AG04450 (cell line): ENCODE results near the gene CACNA2D3. TPM values are rescaled to one million over a fixed set of nuclear protein-coding genes. Genes with fewer than 3 reads are reported as not detected.

Experiments
- CTCF ChIA-PET: fragments of 300-600, 350-600 bp; formaldehyde crosslinking; extraction: SDS; loops from one replicate; lab custom pipeline; 2022; ENCODE audit warnings: antibody characterized with exemption, inconsistent platforms; lab: Charles Lee
- POLR2A ChIA-PET: fragments of 350-600 bp; formaldehyde crosslinking; extraction: SDS; loops from one replicate; lab custom pipeline; 2021; ENCODE audit warnings: antibody characterized with exemption, inconsistent platforms; lab: Yijun Ruan, JAX
- DNase-seq: peaks from one replicate; pipeline ENCODE4 v3.0.0-alpha.2; 2011; ENCODE audit warnings: low read depth, low spot score
- H3K27ac ChIP-seq: one replicate; pipeline ENCODE4 v1.5.1; 2012; ENCODE audit warnings: low read depth, low read length, control low read depth
- H3K27me3 ChIP-seq: one replicate; pipeline ENCODE4 v1.6.0; 2012; ENCODE audit warnings: low read length; ENCODE audit not compliant: control insufficient read depth, insufficient read depth
- H3K4me3 ChIP-seq: 2 replicates; pipeline ENCODE4 v1.5.1; 2011; ENCODE audit warnings: mild to moderate bottlenecking, low read depth, low read length, control low read depth
- H3K9me3 ChIP-seq: 2 replicates; pipeline ENCODE4 v1.5.1; 2012; ENCODE audit warnings: low read length; ENCODE audit not compliant: control insufficient read depth, insufficient read depth
- polyA plus RNA-seq: library from polyadenylated mRNA; depleted of rRNA; stranded (reverse); fragments of >200 nt; gene quantifications from 2 replicates; pipeline ENCODE4 v1.2.3, GENCODE V29; 2011
- TF ChIP-seq, protein P1 (sequence below): IDR thresholded peaks from 2 replicates; pipeline ENCODE4 v1.5.1; 2011; ENCODE audit warnings: low read depth, low read length, control low read depth, inconsistent platforms

CACNA2D3 gene
- polyA plus RNA-seq, 1 experiment, result 0.32 TPM

DNA sequence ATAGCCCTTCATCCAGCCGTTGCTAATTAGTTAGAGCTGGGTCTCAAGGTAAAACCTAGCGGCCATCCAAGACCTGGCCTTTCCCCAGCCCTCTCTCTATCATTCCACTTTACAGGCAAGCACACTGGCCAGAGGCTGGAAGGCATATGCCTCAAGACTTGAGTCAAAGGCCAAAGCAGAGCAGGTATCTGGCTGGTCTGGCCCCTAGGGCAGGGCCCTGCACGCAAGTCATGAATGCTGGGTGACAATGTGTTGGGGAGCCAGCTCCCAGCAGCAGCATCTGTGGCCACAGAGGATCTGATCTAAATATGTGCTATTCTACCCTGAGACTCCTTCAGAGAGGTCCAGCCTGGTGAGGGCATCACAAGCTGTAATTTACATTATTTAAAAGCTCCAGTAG is 691.9 kb downstream of the CACNA2D3 start:
- Histone ChIP-seq H3K4me3 (no peak overlapping the region), H3K9me3 (no peaks in the 10 kb centered on the region), H3K27me3 (no peaks in the 10 kb centered on the region), H3K27ac (no peak overlapping the region)
- no peak for DNase-seq
- POLR2A ChIA-PET, result no interaction called here
- TF ChIP-seq, protein P1, sequence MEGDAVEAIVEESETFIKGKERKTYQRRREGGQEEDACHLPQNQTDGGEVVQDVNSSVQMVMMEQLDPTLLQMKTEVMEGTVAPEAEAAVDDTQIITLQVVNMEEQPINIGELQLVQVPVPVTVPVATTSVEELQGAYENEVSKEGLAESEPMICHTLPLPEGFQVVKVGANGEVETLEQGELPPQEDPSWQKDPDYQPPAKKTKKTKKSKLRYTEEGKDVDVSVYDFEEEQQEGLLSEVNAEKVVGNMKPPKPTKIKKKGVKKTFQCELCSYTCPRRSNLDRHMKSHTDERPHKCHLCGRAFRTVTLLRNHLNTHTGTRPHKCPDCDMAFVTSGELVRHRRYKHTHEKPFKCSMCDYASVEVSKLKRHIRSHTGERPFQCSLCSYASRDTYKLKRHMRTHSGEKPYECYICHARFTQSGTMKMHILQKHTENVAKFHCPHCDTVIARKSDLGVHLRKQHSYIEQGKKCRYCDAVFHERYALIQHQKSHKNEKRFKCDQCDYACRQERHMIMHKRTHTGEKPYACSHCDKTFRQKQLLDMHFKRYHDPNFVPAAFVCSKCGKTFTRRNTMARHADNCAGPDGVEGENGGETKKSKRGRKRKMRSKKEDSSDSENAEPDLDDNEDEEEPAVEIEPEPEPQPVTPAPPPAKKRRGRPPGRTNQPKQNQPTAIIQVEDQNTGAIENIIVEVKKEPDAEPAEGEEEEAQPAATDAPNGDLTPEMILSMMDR, result no peak
- CTCF ChIA-PET, result no interaction called here

DNA sequence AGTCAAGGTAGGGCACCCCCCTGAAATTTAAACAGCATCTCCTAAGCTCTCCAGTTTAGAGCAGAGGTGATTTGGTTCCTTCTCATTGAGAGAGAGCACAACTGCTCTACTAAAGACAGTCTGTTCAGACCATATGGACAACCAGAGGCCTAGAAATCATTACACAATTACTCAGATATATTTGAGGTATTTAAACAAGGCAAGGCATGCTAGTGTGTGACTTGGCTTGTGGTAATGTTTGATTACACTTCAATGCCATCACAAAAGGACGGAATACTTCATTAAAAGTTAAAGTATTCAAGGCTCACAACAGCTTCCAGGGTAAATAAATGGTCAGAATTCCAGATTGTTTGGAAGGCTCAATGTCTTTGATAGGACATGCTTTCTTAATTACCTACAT is 695.3 kb downstream of the CACNA2D3 start:
- H3K27ac ChIP-seq, result no peak overlapping the region
- ChIA-PET POLR2A (no interaction called here), CTCF (interaction anchor here (1.5 kb wide), 1 partner anchor 880 kb away, joined by 4 read pairs; no protein-coding TSS in a partner anchor)
- H3K27me3 ChIP-seq, result no peaks in the 10 kb centered on the region
- no peaks in the 10 kb centered on the region for H3K9me3 ChIP-seq
- H3K4me3 ChIP-seq, result no peak overlapping the region
- DNase-seq, result peak; percentile 37
- TF ChIP-seq, protein P1, result no peak

DNA sequence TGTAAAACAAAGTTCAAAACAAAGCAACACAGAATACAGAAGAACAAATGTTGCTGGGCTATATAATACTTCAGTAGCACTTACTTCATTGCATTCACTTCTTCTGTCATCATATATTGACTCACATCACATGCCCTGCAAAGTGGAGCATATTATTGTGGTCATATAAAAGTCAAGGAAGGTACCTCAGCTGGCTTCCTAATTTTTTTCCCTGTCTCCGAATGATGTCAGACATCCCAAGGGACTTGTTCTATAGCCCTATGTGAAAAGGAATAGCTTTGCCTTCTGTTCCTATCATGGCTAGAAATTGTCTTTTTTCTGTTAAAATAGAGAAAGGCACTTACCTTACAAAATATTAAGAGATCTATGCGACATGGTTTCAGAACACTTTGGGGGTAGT is 696.1 kb downstream of the CACNA2D3 start:
- DNase-seq, result no peak
- Histone ChIP-seq H3K27ac (no peak overlapping the region), H3K9me3 (no peaks in the 10 kb centered on the region), H3K27me3 (no peaks in the 10 kb centered on the region), H3K4me3 (no peak overlapping the region)
- ChIA-PET POLR2A (interaction anchor here (0.6 kb wide), 1 partner anchor 351 kb away, joined by 4 read pairs; no protein-coding TSS in a partner anchor), CTCF (interaction anchor here (0.6 to 1.5 kb wide), 2 partner anchors 556 to 880 kb away, joined by 4 to 6 read pairs; no protein-coding TSS in a partner anchor)
- TF ChIP-seq, protein P1, result no peak

DNA sequence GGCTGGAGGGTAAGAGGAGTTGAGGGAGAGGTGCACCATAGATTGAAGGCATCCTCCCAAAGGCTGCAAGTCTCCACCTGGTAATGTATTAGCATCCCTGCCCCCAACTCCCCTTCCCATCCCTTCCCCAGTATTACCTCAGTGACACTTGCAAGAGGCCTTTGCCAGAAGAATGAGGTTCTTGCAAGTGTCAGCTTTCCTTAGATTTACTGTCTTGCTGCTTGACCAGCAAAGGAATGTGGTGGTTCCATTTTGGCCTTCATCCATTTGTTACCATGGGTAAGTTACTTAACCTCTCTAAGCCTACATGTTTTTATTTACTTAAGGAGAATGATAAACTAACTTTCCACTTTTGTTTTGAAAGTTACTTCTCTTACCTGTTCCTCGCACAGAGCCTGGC is 696.6 kb downstream of the CACNA2D3 start:
- H3K9me3 ChIP-seq, result no peaks in the 10 kb centered on the region
- no peak for DNase-seq
- ChIA-PET CTCF (interaction anchor here (1.5 kb wide), 1 partner anchor 881 kb away, joined by 4 read pairs; no protein-coding TSS in a partner anchor), POLR2A (no interaction called here)
- no peak overlapping the region for H3K27ac ChIP-seq
- TF ChIP-seq, protein P1, result no peak
- no peaks in the 10 kb centered on the region for H3K27me3 ChIP-seq
- no peak overlapping the region for H3K4me3 ChIP-seq

DNA sequence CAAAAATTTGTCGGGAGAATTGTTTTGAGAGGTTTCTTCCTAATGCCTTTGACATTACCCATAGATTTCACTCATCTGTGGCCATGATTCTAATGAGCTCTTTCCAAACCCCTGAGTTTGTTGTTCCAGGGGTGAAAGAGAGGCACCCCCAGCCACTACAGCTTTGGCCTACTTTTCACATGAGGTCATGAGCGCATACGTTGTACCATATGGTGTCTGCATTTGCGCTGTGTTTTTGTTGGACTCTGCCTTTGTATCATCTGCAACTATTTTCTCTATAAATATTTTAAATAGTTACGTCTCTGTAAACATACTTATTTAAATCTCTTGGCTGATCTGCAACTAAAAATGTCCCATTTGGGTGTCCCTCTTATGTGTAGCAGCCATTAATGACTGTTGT is 697.6 kb downstream of the CACNA2D3 start:
- H3K4me3 ChIP-seq, result no peak overlapping the region
- ChIA-PET POLR2A (interaction anchor here (1.0 kb wide), 1 partner anchor 63 kb away, joined by 3 read pairs; no protein-coding TSS in a partner anchor), CTCF (no interaction called here)
- H3K27me3 ChIP-seq, result no peaks in the 10 kb centered on the region
- peak; percentile 29 for DNase-seq
- H3K27ac ChIP-seq, result no peak overlapping the region
- TF ChIP-seq, protein P1, result no peak
- H3K9me3 ChIP-seq, result no peaks in the 10 kb centered on the region
